C4-2B (cell line): ENCODE results near the gene OMP.

ENCODE experiments used
- ZFX ChIP-seq: fragments of 450-650 bp; IDR thresholded peaks from 2 replicates; pipeline ENCODE4 v1.6.1; 2017
- TF ChIP-seq, protein P1 (sequence below): fragments of 450-650 bp; conservative IDR thresholded peaks from 2 replicates; pipeline ENCODE4 v1.5.1; 2017; ENCODE audit warnings: mild to moderate bottlenecking

GRCh38 chr11:77136784-77137420, 34.3 kb downstream of the OMP start:
- TF ChIP-seq, protein P1, sequence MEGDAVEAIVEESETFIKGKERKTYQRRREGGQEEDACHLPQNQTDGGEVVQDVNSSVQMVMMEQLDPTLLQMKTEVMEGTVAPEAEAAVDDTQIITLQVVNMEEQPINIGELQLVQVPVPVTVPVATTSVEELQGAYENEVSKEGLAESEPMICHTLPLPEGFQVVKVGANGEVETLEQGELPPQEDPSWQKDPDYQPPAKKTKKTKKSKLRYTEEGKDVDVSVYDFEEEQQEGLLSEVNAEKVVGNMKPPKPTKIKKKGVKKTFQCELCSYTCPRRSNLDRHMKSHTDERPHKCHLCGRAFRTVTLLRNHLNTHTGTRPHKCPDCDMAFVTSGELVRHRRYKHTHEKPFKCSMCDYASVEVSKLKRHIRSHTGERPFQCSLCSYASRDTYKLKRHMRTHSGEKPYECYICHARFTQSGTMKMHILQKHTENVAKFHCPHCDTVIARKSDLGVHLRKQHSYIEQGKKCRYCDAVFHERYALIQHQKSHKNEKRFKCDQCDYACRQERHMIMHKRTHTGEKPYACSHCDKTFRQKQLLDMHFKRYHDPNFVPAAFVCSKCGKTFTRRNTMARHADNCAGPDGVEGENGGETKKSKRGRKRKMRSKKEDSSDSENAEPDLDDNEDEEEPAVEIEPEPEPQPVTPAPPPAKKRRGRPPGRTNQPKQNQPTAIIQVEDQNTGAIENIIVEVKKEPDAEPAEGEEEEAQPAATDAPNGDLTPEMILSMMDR: no peak
- 0 out of 2 replicates have a peak, but pooled peaks have one; percentile 16 for TF ChIP-seq ZFX
